K562 (cell line): ENCODE measurements around the gene LATS1. TPM values are rescaled to one million over a fixed set of nuclear protein-coding genes. Genes with fewer than 3 reads are reported as not detected.

ENCODE experiments used
- BHLHE40 ChIP-seq: IDR thresholded peaks from 2 replicates; pipeline ENCODE4 v1.6.1; 2011; ENCODE audit warnings: low read length, improper control_type of control experiment
- FOXA1 ChIP-seq: fragments of 450-650 bp; IDR thresholded peaks from 2 replicates; pipeline ENCODE4 v1.6.1; 2016; ENCODE audit warnings: mild to moderate bottlenecking, borderline replicate concordance
- HNRNPK ChIP-seq: fragments of 200-400 bp; formaldehyde crosslinking; IDR thresholded peaks from one replicate; pipeline ENCODE4 v1.6.1; 2018; ENCODE audit warnings: mild to moderate bottlenecking, low read depth, low read length; ENCODE audit not compliant: poor library complexity, severe bottlenecking
- JUN ChIP-seq, 2 experiments: sonication (generic) in 1 of 2; formaldehyde crosslinking in 1 of 2; IDR thresholded peaks; 2 replicates each; pipeline versions ENCODE4 v1.6.1 to v1.8.0; 2012 to 2022; ENCODE audit warnings: borderline replicate concordance in 2 of 2, mild to moderate bottlenecking in 2 of 2, improper control_type of control experiment in 1 of 2, low read depth in 1 of 2, low read length in 1 of 2, missing genetic modification reagents in 1 of 2
- NCOA4 ChIP-seq: fragments of 450-650 bp; IDR thresholded peaks from 2 replicates; pipeline ENCODE4 v1.6.1; 2018; ENCODE audit warnings: mild to moderate bottlenecking; ENCODE audit not compliant: partially characterized antibody
- NFE2 ChIP-seq: IDR thresholded peaks from 2 replicates; pipeline ENCODE4 v1.6.1; 2014; ENCODE audit warnings: antibody characterized with exemption, low read depth
- SAFB2 ChIP-seq: fragments of 200-400 bp; formaldehyde crosslinking; IDR thresholded peaks from 2 replicates; pipeline ENCODE4 v1.6.1; 2018; ENCODE audit warnings: borderline replicate concordance, low read length, low read depth, moderate library complexity; ENCODE audit not compliant: severe bottlenecking
- SLC30A9 ChIP-seq: fragments of 250-450 bp; sonication (Bioruptor Pico); IDR thresholded peaks from 2 replicates; pipeline ENCODE4 v1.8.0; 2022; ENCODE audit warnings: mild to moderate bottlenecking, moderate library complexity
- SREBF1 ChIP-seq: fragments of 150-350 bp; IDR thresholded peaks from 2 replicates; pipeline ENCODE4 v1.6.1; 2014; ENCODE audit warnings: antibody characterized with exemption, low read depth, low read length, borderline replicate concordance
- TARDBP ChIP-seq: fragments of 450-650 bp; IDR thresholded peaks from 2 replicates; pipeline ENCODE4 v1.6.1; 2016
- UBTF ChIP-seq, 2 experiments: IDR thresholded peaks; 2 replicates each; pipeline ENCODE4 v1.6.1; 2012; ENCODE audit warnings: improper control_type of control experiment in 2 of 2, low read depth in 2 of 2, low read length in 2 of 2, borderline replicate concordance in 1 of 2
- ZBTB33 ChIP-seq: sonication (generic); formaldehyde crosslinking; IDR thresholded peaks from 2 replicates; pipeline ENCODE4 v1.8.1; 2023; ENCODE audit warnings: mild to moderate bottlenecking, missing genetic modification reagents
- ZC3H4 ChIP-seq: sonication (generic); formaldehyde crosslinking; IDR thresholded peaks from 2 replicates; pipeline ENCODE4 v1.9.0; 2021; ENCODE audit warnings: missing genetic modification reagents, borderline replicate concordance
- ZNF696 ChIP-seq: fragments of 250-450 bp; sonication (Bioruptor Pico); conservative IDR thresholded peaks from 2 replicates; pipeline ENCODE4 v1.4.0; 2020; ENCODE audit warnings: mild to moderate bottlenecking, moderate library complexity
- polyA plus RNA-seq, 8 experiments: library from polyadenylated mRNA; depleted of rRNA in 4 of 8; stranded (reverse) in 5 of 8; unstranded in 3 of 8; fragments of >200 nt; fragmentation: Nextera tagmentation in 2 of 8; fragmentation: Illumina TruSeq in 1 of 8; extraction: Ambion mirVana in 2 of 8; extraction: Trizol in 1 of 8; gene quantifications; 2 replicates each; pipeline versions ENCODE4 v1.2.1 to v1.2.3, GENCODE V29; 2011 to 2014; ENCODE audit warnings: inconsistent platforms in 1 of 8, missing spikeins in 1 of 8
- total RNA-seq, 7 experiments: library from RNA; depleted of rRNA in 6 of 7; stranded (reverse); fragments of >200 nt in 6 of 7; fragmentation: Illumina TruSeq in 2 of 7; extraction: Trizol in 2 of 7; gene quantifications; 2 replicates each; pipeline versions ENCODE4 v1.2.1 to v1.2.3, GENCODE V29; 2011 to 2021; ENCODE audit warnings: low replicate concordance in 1 of 7
- TF ChIP-seq, protein P1 (sequence below): sonication (generic); formaldehyde crosslinking; IDR thresholded peaks from 2 replicates; pipeline ENCODE4 v1.9.0; 2022; ENCODE audit warnings: mild to moderate bottlenecking, missing genetic modification reagents
- TF ChIP-seq, protein P2 (sequence below): fragments of 250-450 bp; sonication (Bioruptor Pico); IDR thresholded peaks from 2 replicates; pipeline ENCODE4 v1.9.0; 2021; ENCODE audit warnings: mild to moderate bottlenecking, inconsistent platforms
- TF ChIP-seq, protein P3 (sequence below): fragments of 450-650 bp; IDR thresholded peaks from 2 replicates; pipeline ENCODE4 v1.6.1; 2017; ENCODE audit warnings: antibody characterized with exemption

The LATS1 gene
- total and polyA plus RNA-seq, 9 of the 15 experiments (the other 6 are each of a cell fraction or from before 2014, with no cell fraction given), result 5.0 to 36.3 (median 18.4) TPM

- TF ChIP-seq UBTF (IDR thresholded peaks at IDR 0.05; ENCODE audit: borderline replicate concordance in 1 of 2, low read depth in 2 of 2, low read length in 2 of 2), result peak; percentile 98
- TF ChIP-seq JUN (IDR thresholded peaks at IDR 0.05; ENCODE audit: borderline replicate concordance, low read depth, low read length), result no peak
- peak; percentile 84; the same call in 1 of the 2 replicates for TF ChIP-seq JUN (CRISPR knock-in tag; IDR thresholded peaks at IDR 0.05; ENCODE audit: borderline replicate concordance)
- TF ChIP-seq FOXA1, result no peak
- TF ChIP-seq HNRNPK, result peak; percentile 45
- TF ChIP-seq TARDBP, result peak; percentile 1; the same call in 1 of the 2 replicates
- no peak for TF ChIP-seq NFE2
- TF ChIP-seq BHLHE40, result no peak
- TF ChIP-seq, protein P1, sequence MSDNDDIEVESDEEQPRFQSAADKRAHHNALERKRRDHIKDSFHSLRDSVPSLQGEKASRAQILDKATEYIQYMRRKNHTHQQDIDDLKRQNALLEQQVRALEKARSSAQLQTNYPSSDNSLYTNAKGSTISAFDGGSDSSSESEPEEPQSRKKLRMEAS (CRISPR knock-in tag), result peak; percentile 76; the same call in 1 of the 2 replicates
- TF ChIP-seq ZC3H4 (CRISPR knock-in tag), result no peak
- no peak for TF ChIP-seq SREBF1
- no peak for TF ChIP-seq SAFB2
- peak; percentile 48; the same call in 1 of the 2 replicates for TF ChIP-seq ZBTB33
- no peak for TF ChIP-seq NCOA4
- TF ChIP-seq, protein P2, sequence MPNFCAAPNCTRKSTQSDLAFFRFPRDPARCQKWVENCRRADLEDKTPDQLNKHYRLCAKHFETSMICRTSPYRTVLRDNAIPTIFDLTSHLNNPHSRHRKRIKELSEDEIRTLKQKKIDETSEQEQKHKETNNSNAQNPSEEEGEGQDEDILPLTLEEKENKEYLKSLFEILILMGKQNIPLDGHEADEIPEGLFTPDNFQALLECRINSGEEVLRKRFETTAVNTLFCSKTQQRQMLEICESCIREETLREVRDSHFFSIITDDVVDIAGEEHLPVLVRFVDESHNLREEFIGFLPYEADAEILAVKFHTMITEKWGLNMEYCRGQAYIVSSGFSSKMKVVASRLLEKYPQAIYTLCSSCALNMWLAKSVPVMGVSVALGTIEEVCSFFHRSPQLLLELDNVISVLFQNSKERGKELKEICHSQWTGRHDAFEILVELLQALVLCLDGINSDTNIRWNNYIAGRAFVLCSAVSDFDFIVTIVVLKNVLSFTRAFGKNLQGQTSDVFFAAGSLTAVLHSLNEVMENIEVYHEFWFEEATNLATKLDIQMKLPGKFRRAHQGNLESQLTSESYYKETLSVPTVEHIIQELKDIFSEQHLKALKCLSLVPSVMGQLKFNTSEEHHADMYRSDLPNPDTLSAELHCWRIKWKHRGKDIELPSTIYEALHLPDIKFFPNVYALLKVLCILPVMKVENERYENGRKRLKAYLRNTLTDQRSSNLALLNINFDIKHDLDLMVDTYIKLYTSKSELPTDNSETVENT (CRISPR knock-in tag), result peak; percentile 90
- TF ChIP-seq, protein P3, sequence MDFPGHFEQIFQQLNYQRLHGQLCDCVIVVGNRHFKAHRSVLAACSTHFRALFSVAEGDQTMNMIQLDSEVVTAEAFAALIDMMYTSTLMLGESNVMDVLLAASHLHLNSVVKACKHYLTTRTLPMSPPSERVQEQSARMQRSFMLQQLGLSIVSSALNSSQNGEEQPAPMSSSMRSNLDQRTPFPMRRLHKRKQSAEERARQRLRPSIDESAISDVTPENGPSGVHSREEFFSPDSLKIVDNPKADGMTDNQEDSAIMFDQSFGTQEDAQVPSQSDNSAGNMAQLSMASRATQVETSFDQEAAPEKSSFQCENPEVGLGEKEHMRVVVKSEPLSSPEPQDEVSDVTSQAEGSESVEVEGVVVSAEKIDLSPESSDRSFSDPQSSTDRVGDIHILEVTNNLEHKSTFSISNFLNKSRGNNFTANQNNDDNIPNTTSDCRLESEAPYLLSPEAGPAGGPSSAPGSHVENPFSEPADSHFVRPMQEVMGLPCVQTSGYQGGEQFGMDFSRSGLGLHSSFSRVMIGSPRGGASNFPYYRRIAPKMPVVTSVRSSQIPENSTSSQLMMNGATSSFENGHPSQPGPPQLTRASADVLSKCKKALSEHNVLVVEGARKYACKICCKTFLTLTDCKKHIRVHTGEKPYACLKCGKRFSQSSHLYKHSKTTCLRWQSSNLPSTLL, result no peak
- TF ChIP-seq SLC30A9, result no peak
- no peak for TF ChIP-seq ZNF696 (CRISPR knock-in tag)
Observed at GRCh38 chr6:149717588-149718458, at the start of gene LATS1 (continued).
